Dendritic cell treated with granulocyte-macrophage colony-stimulating factor and Interleukin-4, amounts not matched to agents 40 ng/mL and 50 ng/mL, for 4 days (primary cell): ENCODE results near the gene GOLGA7B.

Source experiments
- H3K27ac Mint-ChIP-seq: one replicate; pipeline ENCODE4 v1.8.0; 2022; ENCODE audit warnings: mild to moderate bottlenecking, mixed read lengths
- H3K27me3 Mint-ChIP-seq: one replicate; pipeline ENCODE4 v1.8.0; 2022; ENCODE audit warnings: mild to moderate bottlenecking, mixed read lengths
- H3K36me3 Mint-ChIP-seq: one replicate; pipeline ENCODE4 v1.8.0; 2022; ENCODE audit warnings: low read depth, mixed read lengths
- H3K4me1 Mint-ChIP-seq: one replicate; pipeline ENCODE4 v1.8.0; 2022; ENCODE audit warnings: low read depth, mixed read lengths
- H3K4me3 Mint-ChIP-seq: one replicate; pipeline ENCODE4 v1.8.0; 2022; ENCODE audit warnings: mild to moderate bottlenecking, moderate library complexity, mixed read lengths
- H3K9me3 Mint-ChIP-seq: one replicate; pipeline ENCODE4 v1.8.0; 2022; ENCODE audit warnings: mixed read lengths
- intact Hi-C: fragments of 100-400 bp; cut with micrococcal nuclease; formaldehyde crosslinking; loops from one replicate; pipeline ENCODE4 v1.15.0; 2022

The GOLGA7B gene

GRCh38 chr10:97903128-97904017 lies 53.7 kb downstream of the GOLGA7B start:
- no peaks in the 10 kb centered on the region for H3K9me3 Mint-ChIP-seq
- H3K27me3 Mint-ChIP-seq: peaks cover 18% of the 10 kb centered on the region
- no peak overlapping the region for H3K4me3 Mint-ChIP-seq
- H3K27ac Mint-ChIP-seq: no peak overlapping the region
- intact Hi-C loops: no loop called here
- H3K4me1 Mint-ChIP-seq: no peaks in the 10 kb centered on the region
- H3K36me3 Mint-ChIP-seq: no peaks in the 10 kb centered on the region

GRCh38 chr10:97904018-97904381 lies 54.4 kb downstream of the GOLGA7B start:
- Mint-ChIP-seq H3K27me3 (peaks cover 18% of the 10 kb centered on the region), H3K36me3 (no peaks in the 10 kb centered on the region), H3K4me1 (no peaks in the 10 kb centered on the region), H3K9me3 (no peaks in the 10 kb centered on the region), H3K4me3 (no peak overlapping the region), H3K27ac (no peak overlapping the region)
- intact Hi-C loops: no loop called here

- no peaks in the 10 kb centered on the region for H3K9me3 Mint-ChIP-seq
- no peaks in the 10 kb centered on the region for H3K4me1 Mint-ChIP-seq
- no peaks in the 10 kb centered on the region for H3K36me3 Mint-ChIP-seq
- H3K27ac Mint-ChIP-seq: no peak overlapping the region
- intact Hi-C loops: no loop called here
- H3K27me3 Mint-ChIP-seq: peaks cover 21% of the 10 kb centered on the region
- no peak overlapping the region for H3K4me3 Mint-ChIP-seq
Measured at GRCh38 chr10:97904576-97904975, 54.9 kb downstream of the GOLGA7B start.

DNA sequence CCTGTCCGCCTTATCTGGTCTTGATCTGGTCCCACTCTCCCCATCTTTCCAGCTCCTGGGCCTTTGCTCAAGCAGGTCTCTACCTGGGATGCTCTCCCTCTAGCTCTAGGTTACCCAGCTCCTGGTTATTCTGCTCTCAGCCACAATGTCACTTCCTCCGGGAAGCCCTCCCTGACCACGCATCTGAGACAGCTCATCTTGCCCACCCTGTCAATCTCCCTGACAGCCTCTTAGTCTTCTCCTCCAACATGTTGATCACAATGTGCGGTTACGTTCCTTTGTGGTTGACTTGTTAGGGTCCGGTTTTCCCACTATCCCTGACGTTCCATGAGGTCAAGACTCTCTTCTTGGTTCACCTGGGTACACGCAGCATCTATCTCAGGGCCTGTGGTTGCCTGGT lies 55.6 kb downstream of the GOLGA7B start:
- intact Hi-C loops: no loop called here
- no peaks in the 10 kb centered on the region for H3K9me3 Mint-ChIP-seq
- no peaks in the 10 kb centered on the region for H3K36me3 Mint-ChIP-seq
- no peak overlapping the region for H3K4me3 Mint-ChIP-seq
- H3K4me1 Mint-ChIP-seq: no peaks in the 10 kb centered on the region
- no peak overlapping the region for H3K27ac Mint-ChIP-seq
- H3K27me3 Mint-ChIP-seq: peaks cover 21% of the 10 kb centered on the region

GRCh38 chr10:97907211-97907610 lies 57.6 kb downstream of the GOLGA7B start:
- Mint-ChIP-seq H3K27ac (no peak overlapping the region), H3K36me3 (no peaks in the 10 kb centered on the region), H3K9me3 (no peaks in the 10 kb centered on the region), H3K4me3 (no peak overlapping the region), H3K27me3 (peaks cover 26% of the 10 kb centered on the region), H3K4me1 (no peaks in the 10 kb centered on the region)
- intact Hi-C loops: no loop called here

DNA sequence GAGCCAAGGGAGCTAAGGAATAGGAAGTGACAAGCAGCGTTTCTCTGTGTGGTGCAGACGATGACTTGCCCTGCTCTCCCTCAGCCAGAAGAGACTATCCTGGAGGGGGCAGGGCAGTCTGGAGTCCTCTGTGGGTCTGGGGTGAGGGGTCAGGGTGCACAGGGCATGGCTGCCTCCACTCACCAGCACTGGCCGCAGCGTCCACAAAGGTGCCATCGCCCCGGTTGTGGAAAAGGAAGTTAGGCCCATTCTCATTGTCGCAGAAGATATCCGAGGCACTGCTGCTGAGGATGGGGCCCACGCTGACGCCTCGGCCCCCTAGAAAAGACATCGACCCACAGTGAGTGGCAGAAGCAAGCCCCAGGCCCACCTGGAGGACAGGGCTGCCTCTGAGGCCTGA lies 58.2 kb downstream of the GOLGA7B start:
- H3K36me3 Mint-ChIP-seq: no peaks in the 10 kb centered on the region
- no peak overlapping the region for H3K27ac Mint-ChIP-seq
- no peaks in the 10 kb centered on the region for H3K9me3 Mint-ChIP-seq
- intact Hi-C loops: no loop called here
- no peaks in the 10 kb centered on the region for H3K4me1 Mint-ChIP-seq
- peaks cover 27% of the 10 kb centered on the region for H3K27me3 Mint-ChIP-seq
- H3K4me3 Mint-ChIP-seq: no peak overlapping the region

DNA sequence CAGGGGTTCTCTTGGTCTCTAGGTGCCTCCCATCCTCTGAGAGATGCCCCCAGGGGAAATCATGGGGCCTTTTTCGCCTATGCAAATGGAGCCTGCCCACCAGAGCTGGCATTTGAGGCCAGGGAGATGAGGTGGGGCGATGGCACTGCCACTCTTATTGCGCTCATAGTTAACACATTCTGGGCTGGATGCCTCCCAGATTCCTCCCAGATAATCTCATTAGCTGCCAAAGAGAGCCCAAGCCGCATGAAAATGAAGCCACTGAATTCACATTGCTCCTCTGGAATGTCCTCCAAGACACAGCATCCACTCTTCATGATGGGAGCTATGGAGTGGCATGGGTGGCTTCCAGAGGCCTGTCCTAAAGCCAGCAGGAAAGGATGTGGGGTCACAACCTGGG lies 61.0 kb downstream of the GOLGA7B start:
- Mint-ChIP-seq H3K27me3 (peaks cover 40% of the 10 kb centered on the region), H3K27ac (no peak overlapping the region), H3K4me3 (no peak overlapping the region), H3K36me3 (no peaks in the 10 kb centered on the region), H3K4me1 (no peaks in the 10 kb centered on the region), H3K9me3 (no peaks in the 10 kb centered on the region)
- intact Hi-C loops: no loop called here

GRCh38 chr10:97911217-97911616 lies 61.6 kb downstream of the GOLGA7B start:
- Mint-ChIP-seq H3K36me3 (no peaks in the 10 kb centered on the region), H3K27ac (no peak overlapping the region), H3K27me3 (peaks cover 41% of the 10 kb centered on the region), H3K4me1 (no peaks in the 10 kb centered on the region), H3K9me3 (no peaks in the 10 kb centered on the region), H3K4me3 (no peak overlapping the region)
- intact Hi-C loops: no loop called here

DNA sequence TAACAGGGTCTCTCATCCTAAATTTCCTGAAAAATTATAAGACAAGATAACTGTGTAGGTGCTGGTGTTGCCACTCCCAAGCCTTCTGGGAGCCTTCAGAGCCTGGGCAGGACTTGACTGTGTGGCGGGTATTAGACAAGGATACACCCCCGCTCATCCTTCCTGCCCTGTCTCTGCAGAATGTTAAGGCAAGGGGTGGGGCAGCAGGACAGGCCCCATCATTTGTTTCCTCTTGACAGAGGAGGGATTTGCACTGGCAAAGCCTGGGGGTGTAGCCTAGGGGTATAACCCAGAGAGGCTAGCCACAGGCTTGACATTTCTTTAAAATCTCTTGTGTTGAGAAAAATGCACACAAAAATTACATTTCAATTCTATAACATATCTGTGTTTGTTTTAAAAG lies 63.5 kb downstream of the GOLGA7B start:
- no peaks in the 10 kb centered on the region for H3K4me1 Mint-ChIP-seq
- no peaks in the 10 kb centered on the region for H3K9me3 Mint-ChIP-seq
- H3K4me3 Mint-ChIP-seq: no peak overlapping the region
- no peaks in the 10 kb centered on the region for H3K36me3 Mint-ChIP-seq
- intact Hi-C loops: no loop called here
- H3K27me3 Mint-ChIP-seq: peaks cover 37% of the 10 kb centered on the region
- H3K27ac Mint-ChIP-seq: no peak overlapping the region

- peaks cover 40% of the 10 kb centered on the region for H3K27me3 Mint-ChIP-seq
- no peak overlapping the region for H3K4me3 Mint-ChIP-seq
- H3K27ac Mint-ChIP-seq: no peak overlapping the region
- H3K36me3 Mint-ChIP-seq: no peaks in the 10 kb centered on the region
- H3K4me1 Mint-ChIP-seq: no peaks in the 10 kb centered on the region
- H3K9me3 Mint-ChIP-seq: no peaks in the 10 kb centered on the region
- intact Hi-C loops: loop anchor here (1.0 kb wide), 2 partner anchors 128 to 132 kb away; no protein-coding TSS in a partner anchor
Measured at GRCh38 chr10:97913614-97914013, 64.0 kb downstream of the GOLGA7B start.

- Mint-ChIP-seq H3K27me3 (peaks cover 41% of the 10 kb centered on the region), H3K27ac (no peak overlapping the region), H3K36me3 (no peaks in the 10 kb centered on the region), H3K9me3 (no peaks in the 10 kb centered on the region), H3K4me3 (no peak overlapping the region), H3K4me1 (no peaks in the 10 kb centered on the region)
- intact Hi-C loops: loop anchor here (1.0 kb wide), 2 partner anchors 127 to 131 kb away; no protein-coding TSS in a partner anchor
Measured at GRCh38 chr10:97914171-97914836, 64.7 kb downstream of the GOLGA7B start.

DNA sequence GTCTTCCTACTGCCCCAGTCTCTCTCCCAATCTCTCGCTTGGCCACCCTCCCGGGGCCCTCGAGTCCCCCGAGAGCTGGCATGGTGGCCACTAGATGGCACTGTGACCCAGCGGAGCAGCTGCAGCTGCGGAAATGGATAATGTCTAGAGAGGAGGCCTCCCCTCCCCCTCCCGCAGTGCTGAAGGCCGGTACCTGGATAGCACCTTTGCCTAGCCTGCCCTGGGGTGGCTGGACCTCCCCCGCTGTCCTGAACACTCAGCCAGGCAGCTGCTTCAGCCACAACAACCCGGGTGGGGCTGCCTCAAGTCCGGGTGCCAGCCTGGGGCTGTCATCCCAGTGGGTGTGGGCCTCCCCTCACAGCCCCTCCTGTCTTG lies 65.2 kb downstream of the GOLGA7B start:
- H3K9me3 Mint-ChIP-seq: no peaks in the 10 kb centered on the region
- no peak overlapping the region for H3K4me3 Mint-ChIP-seq
- intact Hi-C loops: loop anchor here (1.0 to 5.0 kb wide), 3 partner anchors 112 to 130 kb away; no protein-coding TSS in a partner anchor
- H3K27ac Mint-ChIP-seq: no peak overlapping the region
- peaks cover 42% of the 10 kb centered on the region for H3K27me3 Mint-ChIP-seq
- no peaks in the 10 kb centered on the region for H3K36me3 Mint-ChIP-seq
- H3K4me1 Mint-ChIP-seq: no peaks in the 10 kb centered on the region

GRCh38 chr10:97915346-97916131 lies 65.9 kb downstream of the GOLGA7B start:
- Mint-ChIP-seq H3K4me1 (no peaks in the 10 kb centered on the region), H3K27ac (no peak overlapping the region), H3K9me3 (no peaks in the 10 kb centered on the region), H3K36me3 (no peaks in the 10 kb centered on the region), H3K27me3 (peaks cover 43% of the 10 kb centered on the region), H3K4me3 (no peak overlapping the region)
- intact Hi-C loops: loop anchor here (5.0 kb wide), 1 partner anchor 112 kb away; no protein-coding TSS in a partner anchor

- no peaks in the 10 kb centered on the region for H3K9me3 Mint-ChIP-seq
- H3K4me1 Mint-ChIP-seq: no peaks in the 10 kb centered on the region
- no peak overlapping the region for H3K27ac Mint-ChIP-seq
- intact Hi-C loops: loop anchor here (5.0 kb wide), 1 partner anchor 111 kb away; no protein-coding TSS in a partner anchor
- no peaks in the 10 kb centered on the region for H3K36me3 Mint-ChIP-seq
- no peak overlapping the region for H3K4me3 Mint-ChIP-seq
- H3K27me3 Mint-ChIP-seq: peaks cover 44% of the 10 kb centered on the region
Measured at GRCh38 chr10:97916586-97916985, 66.9 kb downstream of the GOLGA7B start.
